GM12873 (cell line): ENCODE results near the gene VEGFA.

ENCODE experiments used
- CTCF ChIP-seq: IDR thresholded peaks from 2 replicates; pipeline ENCODE4 v1.5.1; 2012; ENCODE audit warnings: low read depth, mild to moderate bottlenecking, moderate library complexity, low read length, control low read depth; ENCODE audit not compliant: insufficient read depth; ENCODE audit errors: missing control alignments

VEGFA gene

GRCh38 chr6:43828711-43829110 lies 58.7 kb downstream of the VEGFA start:
- no peak for TF ChIP-seq CTCF

GRCh38 chr6:43829470-43829869 lies 59.5 kb downstream of the VEGFA start:
- TF ChIP-seq CTCF = no peak

- no peak for TF ChIP-seq CTCF
Observed at GRCh38 chr6:43830775-43831174, 60.8 kb downstream of the VEGFA start.

- no peak for TF ChIP-seq CTCF
Observed at GRCh38 chr6:43831191-43831590, 61.2 kb downstream of the VEGFA start.

GRCh38 chr6:43833223-43833995 lies 63.4 kb downstream of the VEGFA start:
- TF ChIP-seq CTCF = no peak

GRCh38 chr6:43833996-43834390 lies 64.0 kb downstream of the VEGFA start:
- no peak for TF ChIP-seq CTCF

- TF ChIP-seq CTCF = no peak
Observed at GRCh38 chr6:43834528-43835155, 64.6 kb downstream of the VEGFA start.
